ENCODE data around the gene SCN5A. TPM values are rescaled to one million over a fixed set of nuclear protein-coding genes. Genes with fewer than 3 reads are reported as not detected.

SCN5A gene
- total and polyA plus RNA-seq, 2 of the 13 experiments (the other 11 are each of a cell fraction or from before 2014, with no cell fraction given), result 0.22 TPM; not detected in 1

- no peak overlapping the region for H3K4me3 ChIP-seq (replicated peaks in 1 of 3; ENCODE audit: insufficient read depth in 1 of 3, low read depth in 2 of 3, low read length in 3 of 3)
- ATAC-seq (no peak), DNase-seq (ENCODE audit: low spot score) (no peak), FAIRE-seq (no peak)
- H2AFZ ChIP-seq (ENCODE audit: low read length), result no peak overlapping the region
- no peaks in the 10 kb centered on the region for H4K20me1 ChIP-seq (ENCODE audit: insufficient read depth, low read length)
- WGBS (ENCODE audit: low lambda C conversion rate), result 82% methylated on average over 1 of the region's 1 CpG
- intact Hi-C loops (cut with micrococcal nuclease; ENCODE audit: unreplicated experiment), result no loop called here
- peaks cover 3 to 10% of the 10 kb centered on the region in 2 experiments; a peak in 3 of 5 replicates for H3K36me3 ChIP-seq (replicated peaks in 1 of 2; ENCODE audit: control insufficient read depth in 1 of 2, insufficient read depth in 2 of 2, low read length in 2 of 2)
- no peak overlapping the region for H3K9ac ChIP-seq (ENCODE audit: insufficient read depth, low read depth, low read length)
- no peak overlapping the region for H3K27ac ChIP-seq (ENCODE audit: extremely low read length, insufficient read depth, low read length)
- ChIA-PET POLR2A (no interaction called here), CTCF (ENCODE audit: low intra/inter-chr PET ratio, low total read pairs) (no interaction called here)
- TF ChIP-seq ZBTB38 (CRISPR knock-in tag; IDR thresholded peaks at IDR 0.05), result no peak
- in situ Hi-C loops (cut with HindIII; ENCODE audit: extremely low pct_ligation_motif_present, low pct_unique_long_range_greater_than_20kb), result no loop called here
- no TSS peak for BruUV-seq (replicated peaks)
- H3K4me2 ChIP-seq (ENCODE audit: low read depth, low read length), result no peak overlapping the region
- no peaks in the 10 kb centered on the region for H3K9me3 ChIP-seq (ENCODE audit: low read length)
- no peaks in the 10 kb centered on the region for H3K79me2 ChIP-seq (ENCODE audit: insufficient read depth, low read length)
- no peaks in the 10 kb centered on the region for H3K27me3 ChIP-seq (ENCODE audit: control insufficient read depth in 1 of 2, insufficient read depth in 2 of 2, low read length in 2 of 2)
- no peaks in the 10 kb centered on the region for H3K4me1 ChIP-seq (ENCODE audit: insufficient read depth, low read length)
Measured at GRCh38 chr3:38519000-38519399, 130.5 kb downstream of the SCN5A start.

GRCh38 chr3:38516669-38517068 lies 132.8 kb downstream of the SCN5A start:
- intact Hi-C loops (cut with micrococcal nuclease; ENCODE audit: unreplicated experiment), result no loop called here
- H3K27me3 ChIP-seq (ENCODE audit: control insufficient read depth in 1 of 2, insufficient read depth in 2 of 2, low read length in 2 of 2), result no peaks in the 10 kb centered on the region
- no peak for ATAC-seq
- TF ChIP-seq TRAFD1 (CRISPR knock-in tag; IDR thresholded peaks at IDR 0.05; ENCODE audit: borderline replicate concordance), result no peak
- TF ChIP-seq ZFP37 (CRISPR knock-in tag; IDR thresholded peaks at IDR 0.05; ENCODE audit: borderline replicate concordance), result no peak
- no peak for TF ChIP-seq ZSCAN21 (CRISPR knock-in tag; IDR thresholded peaks at IDR 0.05; ENCODE audit: borderline replicate concordance)
- TF ChIP-seq TEF (CRISPR knock-in tag; IDR thresholded peaks at IDR 0.05), result no peak
- no peak for TF ChIP-seq PAXIP1 (CRISPR knock-in tag; conservative IDR thresholded peaks at IDR 0.05)
- TF ChIP-seq RARG (CRISPR knock-in tag; IDR thresholded peaks at IDR 0.05; ENCODE audit: low read depth), result no peak
- TF ChIP-seq ATF4 (CRISPR knock-in tag; IDR thresholded peaks at IDR 0.05), result no peak
- TF ChIP-seq HMGA1 (CRISPR knock-in tag; conservative IDR thresholded peaks at IDR 0.05), result no peak
- TF ChIP-seq NAIF1 (CRISPR knock-in tag; IDR thresholded peaks at IDR 0.05; ENCODE audit: borderline replicate concordance), result no peak
- no peaks in the 10 kb centered on the region for H3K4me1 ChIP-seq (ENCODE audit: insufficient read depth, low read length)
- H4K20me1 ChIP-seq (ENCODE audit: insufficient read depth, low read length), result no peaks in the 10 kb centered on the region
- no peak for DNase-seq (ENCODE audit: low spot score)
- BruUV-seq (replicated peaks), result no TSS peak
- WGBS (ENCODE audit: low lambda C conversion rate), result 30% methylated on average over 1 of the region's 1 CpG
- H3K4me2 ChIP-seq (ENCODE audit: low read depth, low read length), result no peak overlapping the region
- ChIA-PET POLR2A (no interaction called here), CTCF (ENCODE audit: low intra/inter-chr PET ratio, low total read pairs) (no interaction called here)
- H3K36me3 ChIP-seq (replicated peaks in 1 of 2; ENCODE audit: control insufficient read depth in 1 of 2, insufficient read depth in 2 of 2, low read length in 2 of 2), result peaks cover 3 to 11% of the 10 kb centered on the region in 2 experiments; a peak in 3 of 5 replicates
- in situ Hi-C loops (cut with HindIII; ENCODE audit: extremely low pct_ligation_motif_present, low pct_unique_long_range_greater_than_20kb), result no loop called here
- no peak overlapping the region for H3K27ac ChIP-seq (ENCODE audit: extremely low read length, insufficient read depth, low read length)
- no peak for FAIRE-seq
- H3K79me2 ChIP-seq (ENCODE audit: insufficient read depth, low read length), result no peaks in the 10 kb centered on the region
- no peak overlapping the region for H3K9ac ChIP-seq (ENCODE audit: insufficient read depth, low read depth, low read length)
- no peak overlapping the region for H3K4me3 ChIP-seq (replicated peaks in 1 of 3; ENCODE audit: insufficient read depth in 1 of 3, low read depth in 2 of 3, low read length in 3 of 3)
- no peaks in the 10 kb centered on the region for H3K9me3 ChIP-seq (ENCODE audit: low read length)
- H2AFZ ChIP-seq (ENCODE audit: low read length), result no peak overlapping the region
